Keratinocyte (primary cell): ENCODE data around the gene IL17REL. TPM values are rescaled to one million over a fixed set of nuclear protein-coding genes. Genes with fewer than 3 reads are reported as not detected.
A peak's percentile ranks its signal among the peaks of the same experiment; 100 is the strongest.

Source experiments
- DNase-seq: peaks from one replicate; pipeline ENCODE4 v3.0.0-alpha.2; 2011; ENCODE audit warnings: low read depth, missing footprints, low spot score
- FAIRE-seq: peaks from 2 replicates; lab custom pipeline; 2011; peaks lifted over from hg19 to GRCh38; lab: Jason Lieb, UNC
- H2AFZ ChIP-seq: 2 replicates; pipeline ENCODE4 v1.6.0; 2012; ENCODE audit warnings: low read length, control low read depth, inconsistent platforms; ENCODE audit not compliant: control insufficient read depth
- H3K27ac ChIP-seq: 2 replicates; pipeline ENCODE4 v1.5.1; 2011; ENCODE audit warnings: low read length; ENCODE audit not compliant: control insufficient read depth, insufficient read depth
- H3K27me3 ChIP-seq: 3 replicates; pipeline ENCODE4 v1.6.0; 2011; ENCODE audit warnings: low read length; ENCODE audit not compliant: control insufficient read depth, insufficient read depth; ENCODE audit errors: extremely low read depth
- H3K36me3 ChIP-seq, 2 experiments: 2 replicates in 1 of 2; 3 replicates in 1 of 2; pipeline ENCODE4 v1.5.1; 2011; ENCODE audit warnings: low read length in 2 of 2, mild to moderate bottlenecking in 1 of 2; ENCODE audit not compliant: control insufficient read depth in 2 of 2, insufficient read depth in 2 of 2; ENCODE audit errors: extremely low read depth in 1 of 2
- H3K4me1 ChIP-seq: 3 replicates; pipeline ENCODE4 v1.5.1; 2011; ENCODE audit warnings: low read length; ENCODE audit not compliant: control insufficient read depth, insufficient read depth; ENCODE audit errors: extremely low read depth
- H3K4me2 ChIP-seq: 3 replicates; pipeline ENCODE4 v1.6.0; 2011; ENCODE audit warnings: low read depth, low read length; ENCODE audit not compliant: control insufficient read depth, insufficient read depth; ENCODE audit errors: extremely low read depth
- H3K4me3 ChIP-seq, 3 experiments: fragments of 200-600 bp in 1 of 3; sonication (generic) in 1 of 3; 2 replicates in 2 of 3; 3 replicates in 1 of 3; pipeline ENCODE4 v1.5.1; 2011 to 2016; ENCODE audit warnings: low read length in 3 of 3, mild to moderate bottlenecking in 3 of 3, control low read depth in 2 of 3, inconsistent platforms in 1 of 3, low read depth in 1 of 3, mixed read lengths in 1 of 3, mixed run types in 1 of 3, moderate library complexity in 1 of 3; ENCODE audit not compliant: control insufficient read depth in 2 of 3, insufficient read depth in 2 of 3; ENCODE audit errors: extremely low read depth in 1 of 3
- H3K79me2 ChIP-seq: 2 replicates; pipeline ENCODE4 v1.6.0; 2012; ENCODE audit warnings: low read length; ENCODE audit not compliant: control insufficient read depth, insufficient read depth
- H3K9ac ChIP-seq: 3 replicates; pipeline ENCODE4 v1.6.0; 2011; ENCODE audit warnings: low read length; ENCODE audit not compliant: control insufficient read depth, insufficient read depth; ENCODE audit errors: extremely low read depth
- H3K9me1 ChIP-seq: 3 replicates; pipeline ENCODE4 v1.6.0; 2011; ENCODE audit warnings: low read length; ENCODE audit not compliant: control insufficient read depth, insufficient read depth; ENCODE audit errors: extremely low read depth
- H3K9me3 ChIP-seq: 2 replicates; pipeline ENCODE4 v1.5.1; 2012; ENCODE audit warnings: low read depth, low read length; ENCODE audit not compliant: control insufficient read depth
- H4K20me1 ChIP-seq: 3 replicates; pipeline ENCODE4 v1.6.0; 2011; ENCODE audit warnings: low read length; ENCODE audit not compliant: control insufficient read depth, insufficient read depth; ENCODE audit errors: extremely low read depth
- EZH2 ChIP-seq: IDR thresholded peaks from one replicate; pipeline ENCODE4 v1.6.1; 2012; ENCODE audit warnings: inconsistent platforms, mild to moderate bottlenecking, low read length, moderate library complexity
- dilution Hi-C: fragments of 300-500 bp; cut with MboI; formaldehyde crosslinking; loops from one replicate; pipeline ENCODE4 v1.7.0; 2020; ENCODE audit warnings: low sequenced_read_pairs; ENCODE audit not compliant: extremely low pct_ligation_motif_present
- polyA plus RNA-seq, 5 experiments: library from polyadenylated mRNA; depleted of rRNA in 3 of 5; stranded (reverse) in 3 of 5; stranded (forward) in 1 of 5; unstranded in 1 of 5; fragments of >200 nt; gene quantifications; 1 replicate in 1 of 5; 2 replicates in 3 of 5; 3 replicates in 1 of 5; pipeline versions ENCODE4 v1.2.1 to v1.2.3, GENCODE V29; 2011 to 2012; ENCODE audit warnings: missing spikeins in 2 of 5, low read depth in 1 of 5, low replicate concordance in 1 of 5
- TF ChIP-seq, protein P1 (sequence below), 3 experiments: IDR thresholded peaks in 1 of 3; conservative IDR thresholded peaks in 1 of 3; optimal IDR thresholded peaks in 1 of 3; 2 replicates in 2 of 3; 3 replicates in 1 of 3; pipeline versions ENCODE3 to v1.5.1; 2011; ENCODE audit warnings: low read length in 3 of 3, mild to moderate bottlenecking in 3 of 3, moderate library complexity in 2 of 3, control low read depth in 1 of 3, inconsistent platforms in 1 of 3; ENCODE audit not compliant: insufficient read depth in 2 of 3; ENCODE audit errors: extremely low read depth in 1 of 3

The IL17REL gene
- polyA plus RNA-seq, 1 donor (not counting 4 experiments of a cell fraction or from before 2014, with no cell fraction given): not detected

DNA sequence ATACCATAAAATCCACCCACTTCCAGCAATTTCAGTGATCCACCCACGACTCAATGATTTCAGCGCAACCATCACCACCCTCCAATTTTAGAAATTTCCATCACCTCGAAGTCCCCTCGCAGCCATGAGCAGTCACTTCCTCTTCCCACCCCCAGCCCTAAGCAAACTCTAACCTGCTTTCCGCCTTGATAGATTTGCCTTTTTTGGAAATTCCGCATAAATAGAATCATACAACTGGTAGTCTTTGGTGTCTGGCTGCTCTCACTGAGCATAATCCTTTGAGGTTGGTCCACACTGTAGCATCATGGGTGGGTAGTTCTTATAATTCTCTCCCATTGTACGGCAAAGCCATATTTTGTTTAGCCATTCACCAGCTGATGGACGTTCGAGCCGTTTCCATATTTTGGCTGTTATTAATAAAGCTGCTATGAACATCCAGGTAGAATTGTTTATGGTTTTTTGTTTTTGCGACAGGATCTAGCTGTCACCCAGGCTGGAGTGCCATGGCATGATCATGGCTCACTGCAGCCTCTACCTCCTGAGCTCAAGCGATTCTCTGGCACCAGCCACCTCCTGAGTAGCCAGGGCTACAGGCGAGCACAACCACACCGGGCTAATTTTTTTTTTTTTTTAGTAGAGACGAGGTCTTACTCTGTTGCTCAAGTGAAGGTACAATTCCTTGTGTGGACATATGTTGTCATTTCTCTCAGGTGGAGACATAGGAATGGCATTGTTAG is 36.0 kb downstream of the IL17REL start:
- Histone ChIP-seq H3K27me3 (no peaks in the 10 kb centered on the region), H2AFZ (no peak overlapping the region), H3K4me3 (no peak overlapping the region), H3K36me3 (no peaks in the 10 kb centered on the region), H3K4me2 (no peak overlapping the region), H4K20me1 (no peaks in the 10 kb centered on the region), H3K79me2 (no peaks in the 10 kb centered on the region), H3K4me1 (peaks cover 3% of the 10 kb centered on the region), H3K9me1 (no peaks in the 10 kb centered on the region), H3K9ac (no peak overlapping the region), H3K27ac (no peak overlapping the region), H3K9me3 (no peaks in the 10 kb centered on the region)
- dilution Hi-C loops: no loop called here
- DNase-seq: no peak
- FAIRE-seq: no peak
- TF ChIP-seq, protein P1, sequence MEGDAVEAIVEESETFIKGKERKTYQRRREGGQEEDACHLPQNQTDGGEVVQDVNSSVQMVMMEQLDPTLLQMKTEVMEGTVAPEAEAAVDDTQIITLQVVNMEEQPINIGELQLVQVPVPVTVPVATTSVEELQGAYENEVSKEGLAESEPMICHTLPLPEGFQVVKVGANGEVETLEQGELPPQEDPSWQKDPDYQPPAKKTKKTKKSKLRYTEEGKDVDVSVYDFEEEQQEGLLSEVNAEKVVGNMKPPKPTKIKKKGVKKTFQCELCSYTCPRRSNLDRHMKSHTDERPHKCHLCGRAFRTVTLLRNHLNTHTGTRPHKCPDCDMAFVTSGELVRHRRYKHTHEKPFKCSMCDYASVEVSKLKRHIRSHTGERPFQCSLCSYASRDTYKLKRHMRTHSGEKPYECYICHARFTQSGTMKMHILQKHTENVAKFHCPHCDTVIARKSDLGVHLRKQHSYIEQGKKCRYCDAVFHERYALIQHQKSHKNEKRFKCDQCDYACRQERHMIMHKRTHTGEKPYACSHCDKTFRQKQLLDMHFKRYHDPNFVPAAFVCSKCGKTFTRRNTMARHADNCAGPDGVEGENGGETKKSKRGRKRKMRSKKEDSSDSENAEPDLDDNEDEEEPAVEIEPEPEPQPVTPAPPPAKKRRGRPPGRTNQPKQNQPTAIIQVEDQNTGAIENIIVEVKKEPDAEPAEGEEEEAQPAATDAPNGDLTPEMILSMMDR (optimal IDR thresholded peaks at IDR 0.05 in 1 of 3, IDR thresholded peaks at IDR 0.05 in 1 of 3, conservative IDR thresholded peaks at IDR 0.05 in 1 of 3; ENCODE audit: extremely low read depth in 1 of 3, insufficient read depth in 2 of 3, low read length in 3 of 3): no peak
- no peak for TF ChIP-seq EZH2

DNA sequence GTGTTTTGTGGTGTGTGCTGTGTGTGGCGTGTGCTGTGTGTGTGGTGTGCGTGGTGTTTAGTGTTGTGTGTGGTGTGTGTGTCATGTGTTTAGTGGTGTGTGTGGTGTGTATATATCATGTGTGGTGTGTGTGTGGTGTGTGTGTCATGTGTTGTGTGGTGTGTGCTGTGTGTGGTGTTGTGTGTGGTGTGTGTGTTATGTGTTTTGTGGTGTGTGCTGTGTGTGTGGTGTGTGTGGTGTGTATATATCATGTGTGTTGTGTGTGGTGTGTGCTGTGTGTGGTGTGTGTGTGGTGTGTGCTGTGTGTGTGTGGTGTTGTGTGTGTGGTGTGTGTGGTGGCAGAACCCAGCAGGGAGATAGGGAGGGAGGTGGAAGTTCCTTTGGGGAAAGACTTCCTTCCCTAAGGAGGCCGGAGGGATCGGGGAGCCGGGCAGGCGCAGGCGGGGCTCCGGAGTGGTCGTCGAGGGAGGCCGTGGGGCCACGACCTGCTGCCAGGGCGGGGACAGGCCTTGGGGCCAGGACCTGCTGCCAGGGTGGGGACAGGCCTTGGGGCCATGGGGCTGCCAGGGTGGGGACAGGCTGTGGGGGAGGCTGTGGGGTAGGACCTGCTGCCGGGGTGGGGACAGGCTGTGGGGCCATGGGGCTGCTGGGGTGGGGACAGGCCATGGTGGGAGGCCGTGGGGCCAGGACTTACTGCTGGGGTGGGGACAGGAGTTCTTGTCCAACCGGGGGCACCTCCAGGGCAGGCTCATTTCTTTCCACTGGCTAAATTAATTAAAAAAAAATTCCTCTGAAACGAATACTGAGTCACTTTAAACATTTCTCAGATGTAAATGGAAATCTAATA is 36.8 kb downstream of the IL17REL start:
- Histone ChIP-seq H3K9ac (no peak overlapping the region), H3K27me3 (no peaks in the 10 kb centered on the region), H3K79me2 (no peaks in the 10 kb centered on the region), H3K9me3 (no peaks in the 10 kb centered on the region), H2AFZ (peak overlapping the region; percentile 33), H3K4me2 (no peak overlapping the region), H3K27ac (no peak overlapping the region), H3K9me1 (no peaks in the 10 kb centered on the region), H3K4me1 (peaks cover 8% of the 10 kb centered on the region), H4K20me1 (no peaks in the 10 kb centered on the region), H3K4me3 (no peak overlapping the region), H3K36me3 (no peaks in the 10 kb centered on the region)
- FAIRE-seq: no peak
- dilution Hi-C loops: no loop called here
- TF ChIP-seq, protein P1 (optimal IDR thresholded peaks at IDR 0.05 in 1 of 3, IDR thresholded peaks at IDR 0.05 in 1 of 3, conservative IDR thresholded peaks at IDR 0.05 in 1 of 3; ENCODE audit: extremely low read depth in 1 of 3, insufficient read depth in 2 of 3, low read length in 3 of 3): no peak
- TF ChIP-seq EZH2: no peak
- DNase-seq: no peak
